ENCODE data around the gene SLC35C1.

Gene SLC35C1
- total RNA-seq, result 10.1 to 36.6 (median 15.9) reads per million in 9 experiments

GRCh38 chr11:45804761-45805304 lies at the start of gene SLC35C1:
SLC35C1 (plus strand) TSS chr11:45805149; CDS start chr11:45805802, 653 bp downstream.
- Mint-ChIP-seq H3K27me3 (no peaks in the 10 kb centered on the region), H3K27ac (peak within 1 kb of the TSS; percentile 91), H3K9me3 (no peaks in the 10 kb centered on the region), H3K4me1 (ENCODE audit: low read depth in 2 of 2) (peaks cover 39 to 43% of the 10 kb centered on the region in 2 donors), H3K36me3 (ENCODE audit: insufficient read depth) (peaks cover 13% of the 10 kb centered on the region), H3K4me3 (peak within 1 kb of the TSS; percentile 91 to 97)
- DNase-seq (peak; percentile 96 to 97 (median 97)), ATAC-seq (replicated peaks) (peak; percentile 95)

DNA sequence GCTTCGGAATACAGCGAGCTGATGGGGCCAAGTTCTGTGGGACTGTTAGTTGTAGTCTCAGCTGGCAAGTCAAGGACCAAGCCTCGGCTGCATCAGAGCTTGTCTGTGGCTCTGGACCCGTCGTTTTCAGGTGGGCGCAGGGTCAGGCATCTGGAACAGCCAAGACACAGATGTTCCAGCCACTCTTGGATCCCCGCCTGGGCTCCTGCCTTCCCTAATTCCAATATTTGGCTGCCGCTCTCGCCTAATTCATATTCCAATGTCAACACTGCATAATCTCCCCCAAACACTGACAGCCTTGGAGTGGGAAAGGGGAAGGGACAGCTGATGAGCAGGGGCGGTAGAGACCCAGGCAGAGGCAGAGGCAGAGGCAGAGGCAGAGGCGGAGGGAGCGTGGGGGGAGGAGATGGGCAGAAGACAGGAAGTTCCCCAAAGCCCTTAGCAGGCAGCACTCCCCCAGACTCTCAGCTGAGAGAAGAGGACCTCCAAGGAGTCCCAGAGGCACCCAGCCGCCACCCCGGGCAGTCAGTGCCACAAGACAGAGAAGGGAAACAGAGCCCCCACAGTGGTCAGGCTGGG lies 49.6 kb upstream of the SLC35C1 start:
- DNase-seq (no peak), ATAC-seq (replicated peaks) (no peak)
- Mint-ChIP-seq H3K27ac (no peak overlapping the region), H3K36me3 (ENCODE audit: insufficient read depth) (no peaks in the 10 kb centered on the region), H3K4me1 (ENCODE audit: low read depth in 2 of 2) (no peaks in the 10 kb centered on the region), H3K27me3 (peaks cover 56 to 77% of the 10 kb centered on the region in 2 donors), H3K9me3 (no peaks in the 10 kb centered on the region), H3K4me3 (no peak overlapping the region)

GRCh38 chr11:45756384-45757010 lies 48.5 kb upstream of the SLC35C1 start:
- no peaks in the 10 kb centered on the region for H3K4me1 Mint-ChIP-seq (ENCODE audit: low read depth in 2 of 2)
- DNase-seq (no peak), ATAC-seq (replicated peaks) (no peak)
- H3K9me3 Mint-ChIP-seq, result no peaks in the 10 kb centered on the region
- no peak overlapping the region for H3K4me3 Mint-ChIP-seq
- no peaks in the 10 kb centered on the region for H3K36me3 Mint-ChIP-seq (ENCODE audit: insufficient read depth)
- H3K27ac Mint-ChIP-seq, result no peak overlapping the region
- peaks cover 44 to 66% of the 10 kb centered on the region in 2 donors for H3K27me3 Mint-ChIP-seq

GRCh38 chr11:45757672-45758071 lies 47.3 kb upstream of the SLC35C1 start:
- H3K36me3 Mint-ChIP-seq (ENCODE audit: insufficient read depth), result no peaks in the 10 kb centered on the region
- no peak overlapping the region for H3K4me3 Mint-ChIP-seq
- DNase-seq (no peak), ATAC-seq (replicated peaks) (no peak)
- no peaks in the 10 kb centered on the region for H3K4me1 Mint-ChIP-seq (ENCODE audit: low read depth in 2 of 2)
- H3K9me3 Mint-ChIP-seq, result no peaks in the 10 kb centered on the region
- H3K27ac Mint-ChIP-seq, result no peak overlapping the region
- H3K27me3 Mint-ChIP-seq, result peaks cover 37 to 61% of the 10 kb centered on the region in 2 donors

- no peak overlapping the region for H3K4me3 Mint-ChIP-seq
- ATAC-seq (replicated peaks), result no peak
These were observed 43.3 kb upstream of the SLC35C1 start for GRCh38 chr11:45761659-45762058.

GRCh38 chr11:45765107-45765668 lies 39.8 kb upstream of the SLC35C1 start:
- Mint-ChIP-seq H3K27me3 (peaks cover 27 to 50% of the 10 kb centered on the region in 2 donors), H3K4me1 (ENCODE audit: low read depth in 2 of 2) (no peaks in the 10 kb centered on the region), H3K27ac (no peak overlapping the region), H3K9me3 (no peaks in the 10 kb centered on the region), H3K36me3 (ENCODE audit: insufficient read depth) (peaks cover 3% of the 10 kb centered on the region), H3K4me3 (no peak overlapping the region)
- DNase-seq (no peak), ATAC-seq (replicated peaks) (no peak)

More at GRCh38 chr11:45761659-45762058, 43.3 kb upstream of the SLC35C1 start:
- H3K4me1 Mint-ChIP-seq (ENCODE audit: low read depth in 2 of 2), result no peaks in the 10 kb centered on the region
- H3K27ac Mint-ChIP-seq, result no peak overlapping the region
- DNase-seq, result no peak
- H3K9me3 Mint-ChIP-seq, result no peaks in the 10 kb centered on the region
- peaks cover 3% of the 10 kb centered on the region for H3K36me3 Mint-ChIP-seq (ENCODE audit: insufficient read depth)
- H3K27me3 Mint-ChIP-seq, result peaks cover 34 to 62% of the 10 kb centered on the region in 2 donors

GRCh38 chr11:45765836-45766235 lies 39.1 kb upstream of the SLC35C1 start:
- no peak for ATAC-seq (replicated peaks)
- Mint-ChIP-seq H3K9me3 (no peaks in the 10 kb centered on the region), H3K4me1 (ENCODE audit: low read depth in 2 of 2) (peaks cover under 1% of the 10 kb centered on the region in 2 donors), H3K4me3 (no peak overlapping the region), H3K36me3 (ENCODE audit: insufficient read depth) (peaks cover 3% of the 10 kb centered on the region), H3K27ac (no peak overlapping the region), H3K27me3 (peaks cover 27 to 50% of the 10 kb centered on the region in 2 donors)
- DNase-seq, result no peak

- Mint-ChIP-seq H3K36me3 (ENCODE audit: insufficient read depth) (peaks cover 3% of the 10 kb centered on the region), H3K27ac (no peak overlapping the region), H3K4me3 (no peak overlapping the region), H3K27me3 (peaks cover 27 to 50% of the 10 kb centered on the region in 2 donors), H3K9me3 (no peaks in the 10 kb centered on the region), H3K4me1 (ENCODE audit: low read depth in 2 of 2) (peaks cover 7% of the 10 kb centered on the region in 2 donors)
- ATAC-seq (replicated peaks), result no peak
- no peak for DNase-seq
These were observed 38.5 kb upstream of the SLC35C1 start for GRCh38 chr11:45766469-45766868.

- DNase-seq (no peak), ATAC-seq (replicated peaks) (no peak)
- H3K4me3 Mint-ChIP-seq, result no peak overlapping the region
- no peaks in the 10 kb centered on the region for H3K9me3 Mint-ChIP-seq
- H3K4me1 Mint-ChIP-seq (ENCODE audit: low read depth in 2 of 2), result peaks cover 15 to 25% of the 10 kb centered on the region in 2 donors
- H3K27ac Mint-ChIP-seq, result peak overlapping the region in 1 of 2 donors; percentile 20
- H3K36me3 Mint-ChIP-seq (ENCODE audit: insufficient read depth), result no peaks in the 10 kb centered on the region
- peaks cover 24 to 40% of the 10 kb centered on the region in 2 donors for H3K27me3 Mint-ChIP-seq
These were observed 36.5 kb upstream of the SLC35C1 start for GRCh38 chr11:45768486-45768885.

GRCh38 chr11:45769960-45770359 lies 35.0 kb upstream of the SLC35C1 start:
- H3K4me1 Mint-ChIP-seq (ENCODE audit: low read depth in 2 of 2), result peaks cover 15 to 25% of the 10 kb centered on the region in 2 donors
- no peak overlapping the region for H3K4me3 Mint-ChIP-seq
- H3K27me3 Mint-ChIP-seq, result peaks cover 21 to 26% of the 10 kb centered on the region in 2 donors
- no peak for ATAC-seq (replicated peaks)
- H3K36me3 Mint-ChIP-seq (ENCODE audit: insufficient read depth), result peaks cover 2% of the 10 kb centered on the region
- no peak overlapping the region for H3K27ac Mint-ChIP-seq
- no peak for DNase-seq
- no peaks in the 10 kb centered on the region for H3K9me3 Mint-ChIP-seq

DNA sequence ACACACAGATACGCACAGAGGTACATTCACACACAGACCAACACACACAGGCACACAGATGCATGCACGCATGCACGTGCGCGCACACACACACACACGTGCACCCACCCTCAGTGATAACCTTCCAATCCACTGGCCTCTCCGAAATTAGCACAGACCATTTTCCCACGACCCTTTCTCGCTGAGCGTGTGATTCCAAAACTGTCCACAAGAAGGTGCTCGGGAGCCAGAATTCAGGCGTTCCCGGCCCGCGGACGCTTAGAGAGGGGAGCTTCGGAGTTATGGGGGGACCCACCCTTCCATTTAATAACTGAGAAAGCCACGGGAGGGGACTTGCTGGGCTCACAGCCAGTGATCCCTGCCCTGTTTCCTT lies 33.8 kb upstream of the SLC35C1 start:
- H3K27me3 Mint-ChIP-seq, result peaks cover 9 to 13% of the 10 kb centered on the region in 2 donors
- ATAC-seq (replicated peaks), result peak; percentile 67
- DNase-seq, result peak; percentile 64 to 83 (median 67)
- peak overlapping the region; percentile 88 to 99 for H3K4me3 Mint-ChIP-seq
- peaks cover 3% of the 10 kb centered on the region for H3K36me3 Mint-ChIP-seq (ENCODE audit: insufficient read depth)
- H3K9me3 Mint-ChIP-seq, result no peaks in the 10 kb centered on the region
- peak overlapping the region; percentile 82 to 91 for H3K27ac Mint-ChIP-seq
- peaks cover 15 to 25% of the 10 kb centered on the region in 2 donors for H3K4me1 Mint-ChIP-seq (ENCODE audit: low read depth in 2 of 2)

GRCh38 chr11:45771566-45772448 lies 33.1 kb upstream of the SLC35C1 start:
- peak overlapping the region; percentile 82 to 91 for H3K27ac Mint-ChIP-seq
- peaks cover 3% of the 10 kb centered on the region for H3K36me3 Mint-ChIP-seq (ENCODE audit: insufficient read depth)
- H3K4me1 Mint-ChIP-seq (ENCODE audit: low read depth in 2 of 2), result peaks cover 15 to 25% of the 10 kb centered on the region in 2 donors
- peak; percentile 70 to 82 (median 73) for DNase-seq
- no peaks in the 10 kb centered on the region for H3K9me3 Mint-ChIP-seq
- ATAC-seq (replicated peaks), result peak; percentile 86
- peak overlapping the region; percentile 88 to 99 for H3K4me3 Mint-ChIP-seq
- H3K27me3 Mint-ChIP-seq, result peaks cover 4 to 7% of the 10 kb centered on the region in 2 donors

- Mint-ChIP-seq H3K9me3 (no peaks in the 10 kb centered on the region), H3K4me3 (peak overlapping the region; percentile 52 to 99), H3K36me3 (ENCODE audit: insufficient read depth) (peaks cover 3% of the 10 kb centered on the region), H3K4me1 (ENCODE audit: low read depth in 2 of 2) (peaks cover 15 to 25% of the 10 kb centered on the region in 2 donors), H3K27ac (no peak overlapping the region), H3K27me3 (peaks cover 0 to 1% of the 10 kb centered on the region in 2 donors)
- no peak for ATAC-seq (replicated peaks)
- DNase-seq, result no peak
These were observed 32.5 kb upstream of the SLC35C1 start for GRCh38 chr11:45772449-45772774.
